GM12801 (cell line): ENCODE results near the gene KPTN.

Experiments
- TF ChIP-seq, protein P1 (sequence below): IDR thresholded peaks from one replicate; pipeline ENCODE4 v1.5.1; 2011; ENCODE audit warnings: control low read depth; ENCODE audit not compliant: insufficient read length; ENCODE audit errors: extremely low read depth

Gene KPTN

DNA sequence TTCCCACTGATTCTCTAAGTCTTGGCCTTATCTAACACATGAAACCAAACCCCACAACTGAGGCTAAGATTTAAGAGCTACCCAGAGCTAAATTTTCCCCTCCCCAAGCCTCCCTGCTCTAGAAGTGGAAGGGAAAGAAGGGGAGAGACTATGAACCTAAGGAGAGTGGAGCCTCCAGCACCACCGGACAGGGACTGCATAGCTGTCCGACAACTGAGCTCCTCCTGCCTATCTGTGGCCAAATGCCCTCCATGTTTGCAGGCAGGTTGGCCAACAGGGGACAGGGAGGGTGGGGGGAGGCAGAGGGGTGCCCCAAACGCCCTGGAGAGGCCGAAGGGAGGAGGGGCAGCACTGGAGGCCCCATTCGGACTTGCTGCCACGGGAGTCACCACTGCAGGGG is 36.8 kb upstream of the KPTN start:
- TF ChIP-seq, protein P1, sequence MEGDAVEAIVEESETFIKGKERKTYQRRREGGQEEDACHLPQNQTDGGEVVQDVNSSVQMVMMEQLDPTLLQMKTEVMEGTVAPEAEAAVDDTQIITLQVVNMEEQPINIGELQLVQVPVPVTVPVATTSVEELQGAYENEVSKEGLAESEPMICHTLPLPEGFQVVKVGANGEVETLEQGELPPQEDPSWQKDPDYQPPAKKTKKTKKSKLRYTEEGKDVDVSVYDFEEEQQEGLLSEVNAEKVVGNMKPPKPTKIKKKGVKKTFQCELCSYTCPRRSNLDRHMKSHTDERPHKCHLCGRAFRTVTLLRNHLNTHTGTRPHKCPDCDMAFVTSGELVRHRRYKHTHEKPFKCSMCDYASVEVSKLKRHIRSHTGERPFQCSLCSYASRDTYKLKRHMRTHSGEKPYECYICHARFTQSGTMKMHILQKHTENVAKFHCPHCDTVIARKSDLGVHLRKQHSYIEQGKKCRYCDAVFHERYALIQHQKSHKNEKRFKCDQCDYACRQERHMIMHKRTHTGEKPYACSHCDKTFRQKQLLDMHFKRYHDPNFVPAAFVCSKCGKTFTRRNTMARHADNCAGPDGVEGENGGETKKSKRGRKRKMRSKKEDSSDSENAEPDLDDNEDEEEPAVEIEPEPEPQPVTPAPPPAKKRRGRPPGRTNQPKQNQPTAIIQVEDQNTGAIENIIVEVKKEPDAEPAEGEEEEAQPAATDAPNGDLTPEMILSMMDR, result no peak

DNA sequence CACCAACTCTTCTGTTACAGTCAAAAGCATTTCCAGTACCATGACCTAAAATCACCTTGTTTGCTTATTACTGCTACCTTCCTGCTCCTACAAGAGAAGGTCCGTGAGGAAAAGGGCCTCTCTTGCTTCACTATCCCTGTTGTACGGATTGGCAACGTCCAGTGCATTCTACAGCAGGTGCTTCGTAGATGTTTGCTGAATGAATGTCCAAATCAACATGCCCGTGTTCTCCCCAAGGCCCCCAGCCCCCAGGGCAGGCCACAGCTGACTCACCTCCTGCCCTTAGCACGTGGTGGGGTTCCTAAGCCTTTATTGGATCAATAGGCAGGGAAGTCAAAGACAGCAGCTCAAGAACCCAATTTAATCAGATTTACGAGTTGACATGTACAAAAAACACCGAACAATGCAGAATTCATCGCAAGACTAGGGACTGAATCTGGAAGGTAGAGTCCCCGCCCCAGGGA is 36.4 kb upstream of the KPTN start:
- TF ChIP-seq, protein P1, result no peak

DNA sequence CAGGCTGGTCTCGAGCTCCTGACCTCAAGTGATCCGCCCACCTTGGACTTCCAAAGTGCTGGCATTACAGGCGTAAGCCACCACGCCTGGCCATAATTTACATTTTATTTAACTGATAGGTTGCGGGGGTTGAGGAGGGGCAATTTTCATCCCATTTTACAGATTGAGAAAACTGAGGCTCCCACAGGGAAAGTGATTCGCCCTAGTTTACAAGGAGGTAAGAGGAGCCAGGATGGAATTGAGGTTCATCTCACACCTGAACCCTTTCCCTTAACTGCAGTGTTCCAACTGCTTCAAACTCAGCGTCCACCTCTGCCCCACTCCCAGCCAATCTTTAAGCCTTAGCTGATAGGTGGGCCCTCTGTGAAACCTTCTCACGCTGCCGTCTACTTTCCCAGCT is 34.8 kb upstream of the KPTN start:
- TF ChIP-seq, protein P1, result no peak

DNA sequence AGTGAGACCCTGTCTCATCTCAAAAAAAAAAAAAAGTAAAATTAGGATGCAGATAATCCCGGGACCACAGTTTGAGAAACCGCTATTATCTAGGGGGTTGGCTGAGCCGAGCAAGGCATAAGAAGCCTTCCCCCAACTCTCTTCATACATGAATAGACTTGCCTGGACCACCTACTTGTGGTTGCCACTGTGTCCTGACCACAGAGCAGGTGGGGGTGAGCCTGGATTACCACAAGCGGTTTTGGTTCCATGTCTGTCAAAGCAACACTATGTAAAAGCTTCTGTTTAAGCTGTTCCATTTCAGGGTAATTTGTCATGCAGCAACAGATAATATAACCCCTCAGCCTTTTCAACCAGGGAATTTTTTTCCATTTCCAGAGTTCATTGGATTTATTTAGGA is 34.1 kb upstream of the KPTN start:
- TF ChIP-seq, protein P1, result no peak

DNA sequence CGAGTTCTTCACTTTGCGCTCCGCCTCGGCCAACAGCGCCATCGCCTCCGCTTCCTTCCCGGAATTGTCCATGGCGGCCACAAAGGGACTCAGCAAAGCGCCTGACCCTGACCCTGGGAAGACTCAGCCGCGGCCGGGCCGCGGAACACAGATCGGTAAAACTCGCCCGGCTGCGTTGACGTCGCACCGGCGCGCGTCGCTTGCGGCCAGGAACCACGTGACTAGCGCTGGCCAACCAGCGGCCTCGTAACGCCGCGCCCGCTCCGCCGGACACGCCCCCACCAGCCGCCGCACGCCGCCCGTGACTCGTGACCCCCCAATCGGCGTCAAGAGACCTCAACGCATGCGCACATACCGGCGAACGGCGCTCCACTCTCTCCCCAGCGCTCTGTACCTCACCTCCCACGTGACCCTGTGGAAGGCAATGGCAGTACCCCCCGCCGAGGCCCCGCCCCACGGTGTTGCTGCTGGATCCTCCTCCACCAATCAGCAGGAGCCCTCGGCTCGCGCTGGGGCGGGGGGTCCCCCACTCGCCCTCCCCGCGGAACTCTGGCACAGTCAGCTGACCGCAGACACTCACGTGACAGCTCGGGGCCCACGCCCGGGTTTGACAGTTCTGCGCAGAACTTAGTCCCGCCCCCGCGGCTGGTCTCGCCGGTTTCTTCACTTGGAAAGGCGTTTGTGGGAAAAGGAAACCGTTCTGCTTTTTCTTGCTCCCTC is 31.0 kb upstream of the KPTN start, which contains the start of gene NAPA:
Gene NAPA (minus strand): TSS at position 195 of the 720 bp plus-strand sequence. CDS start 123 bp downstream, at position 72.
- TF ChIP-seq, protein P1, result no peak

DNA sequence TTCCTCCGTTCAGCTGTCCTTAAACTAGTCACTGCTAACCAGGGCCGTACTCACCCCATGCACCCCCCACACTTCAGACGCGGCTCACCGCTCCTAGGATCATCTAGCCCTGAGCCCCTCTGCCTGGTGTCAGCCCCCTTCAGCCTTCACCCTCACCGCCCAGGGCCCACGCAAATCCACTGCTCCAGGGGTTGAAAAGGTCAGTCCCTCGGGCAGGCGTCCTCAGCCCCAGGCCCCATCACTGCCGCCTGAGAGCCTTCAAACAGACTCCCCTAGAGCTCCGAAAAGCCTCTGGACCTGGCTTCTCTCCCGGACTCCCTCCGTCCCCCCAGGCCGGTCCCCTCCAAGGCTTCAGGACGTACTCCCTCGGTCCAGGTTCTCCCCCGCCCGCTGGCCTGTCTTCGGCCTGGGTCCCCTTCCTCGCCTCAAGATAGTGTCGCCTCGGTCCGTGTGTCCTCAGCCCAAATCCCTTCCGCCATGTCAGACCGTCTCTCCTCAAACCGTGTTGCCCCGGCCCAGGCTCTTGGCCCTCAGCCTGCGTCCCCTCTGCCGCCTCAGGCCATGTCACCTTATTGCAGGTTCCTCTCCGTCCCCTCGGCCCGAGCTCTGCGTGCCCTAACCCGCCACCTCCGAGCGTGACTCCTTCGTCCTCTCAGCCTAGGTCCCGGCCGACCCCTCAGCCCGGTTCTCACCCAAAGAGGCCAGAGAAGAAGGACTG is 30.3 kb upstream of the KPTN start:
- TF ChIP-seq, protein P1, result no peak

DNA sequence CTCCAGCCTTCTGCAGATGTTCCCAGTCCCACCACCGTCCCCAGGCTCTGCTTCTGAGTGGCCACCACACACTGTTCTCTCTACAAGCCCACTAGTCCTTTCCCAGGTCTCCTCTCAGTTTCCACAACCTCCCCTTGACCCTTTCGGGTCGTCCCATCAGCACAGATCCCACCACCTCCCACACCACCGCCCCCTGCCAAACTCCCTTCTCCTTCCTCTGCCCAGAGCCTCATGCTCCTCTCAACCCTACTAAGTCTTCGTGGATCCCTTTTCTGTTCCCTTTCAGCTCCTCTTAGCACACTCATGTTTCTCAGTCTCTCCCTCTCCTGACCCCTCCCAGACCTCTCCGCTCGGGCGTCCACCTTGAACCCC is 28.9 kb upstream of the KPTN start:
- TF ChIP-seq, protein P1, result no peak
